ENCODE data around the gene DAND5.
"Not testable (repeated sequence)": the region's sequence is repeated elsewhere in the genome, so short reads cannot be mapped to it uniquely, and the experiment has no call there.

DAND5 gene

DNA sequence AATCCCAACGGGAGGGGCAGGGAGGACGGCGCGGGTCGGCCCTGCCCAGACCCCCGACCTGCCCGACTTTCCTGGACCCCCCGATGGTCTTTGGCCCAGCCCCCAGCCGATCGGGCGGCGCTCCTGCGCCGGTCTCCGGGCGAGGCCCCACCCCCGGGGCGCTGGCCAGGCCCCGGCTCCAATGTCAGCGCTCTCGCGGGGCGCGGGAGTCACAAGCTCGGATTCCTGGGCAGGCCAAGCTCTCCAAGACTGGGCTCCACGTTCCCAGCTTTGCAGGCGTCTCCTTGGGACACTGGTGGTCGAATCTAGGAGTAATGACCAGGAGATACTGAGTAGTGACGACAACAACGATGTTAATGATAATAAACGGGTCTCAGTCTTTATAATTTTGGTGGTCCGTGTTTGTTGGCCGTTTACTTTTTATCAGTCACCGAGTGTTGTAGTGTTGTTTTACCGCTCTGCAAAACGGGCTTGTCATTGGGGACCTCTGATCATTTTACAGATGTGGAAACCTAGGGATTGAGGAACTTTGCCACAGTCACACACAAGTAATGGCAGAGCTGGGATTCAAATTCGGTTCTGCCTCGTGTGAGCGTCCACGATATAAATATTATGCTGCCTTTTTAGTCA, 23.2 kb upstream of the DAND5 start:
- no peak for DNase-seq

DNA sequence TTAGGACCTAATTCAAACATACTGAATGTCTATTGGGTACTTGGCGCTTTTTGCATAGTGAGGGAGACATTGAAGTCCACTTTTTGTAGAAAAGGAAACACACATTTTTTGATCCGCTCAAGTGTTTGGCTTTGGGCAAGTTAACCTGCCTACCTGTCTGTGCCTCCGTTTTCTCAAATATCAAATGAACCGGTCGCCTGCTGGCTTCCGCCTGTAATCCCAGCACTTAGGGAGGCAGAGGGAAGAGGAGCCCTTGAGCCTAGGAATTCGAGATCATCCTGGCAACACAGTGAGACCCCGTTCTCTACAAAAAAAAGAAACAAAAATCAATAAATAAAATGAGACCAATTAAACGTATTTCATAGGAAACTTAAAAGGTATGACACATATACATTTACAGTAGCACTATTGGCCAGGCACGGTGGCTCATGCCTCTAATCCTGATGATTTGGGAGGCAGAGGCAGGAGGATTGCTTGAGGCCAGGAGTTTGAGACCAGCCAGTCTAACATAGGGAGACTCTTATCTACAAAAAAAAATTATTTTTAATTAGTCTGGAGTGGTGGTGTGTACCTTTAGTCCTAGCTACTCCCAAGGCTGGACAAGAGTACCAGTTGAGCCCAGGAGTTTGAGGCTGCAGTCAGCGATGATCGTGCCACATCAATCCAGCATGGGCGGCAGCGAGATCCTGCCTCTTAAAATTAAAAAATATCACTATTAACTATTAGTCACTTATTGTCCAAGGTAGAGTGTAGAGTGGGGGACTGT, 22.5 kb upstream of the DAND5 start:
- no peak for DNase-seq

GRCh38 chr19:12947702-12948611, 21.4 kb upstream of the DAND5 start:
- no peak for DNase-seq

GRCh38 chr19:12948612-12949362, 20.6 kb upstream of the DAND5 start:
- no peak for DNase-seq

DNA sequence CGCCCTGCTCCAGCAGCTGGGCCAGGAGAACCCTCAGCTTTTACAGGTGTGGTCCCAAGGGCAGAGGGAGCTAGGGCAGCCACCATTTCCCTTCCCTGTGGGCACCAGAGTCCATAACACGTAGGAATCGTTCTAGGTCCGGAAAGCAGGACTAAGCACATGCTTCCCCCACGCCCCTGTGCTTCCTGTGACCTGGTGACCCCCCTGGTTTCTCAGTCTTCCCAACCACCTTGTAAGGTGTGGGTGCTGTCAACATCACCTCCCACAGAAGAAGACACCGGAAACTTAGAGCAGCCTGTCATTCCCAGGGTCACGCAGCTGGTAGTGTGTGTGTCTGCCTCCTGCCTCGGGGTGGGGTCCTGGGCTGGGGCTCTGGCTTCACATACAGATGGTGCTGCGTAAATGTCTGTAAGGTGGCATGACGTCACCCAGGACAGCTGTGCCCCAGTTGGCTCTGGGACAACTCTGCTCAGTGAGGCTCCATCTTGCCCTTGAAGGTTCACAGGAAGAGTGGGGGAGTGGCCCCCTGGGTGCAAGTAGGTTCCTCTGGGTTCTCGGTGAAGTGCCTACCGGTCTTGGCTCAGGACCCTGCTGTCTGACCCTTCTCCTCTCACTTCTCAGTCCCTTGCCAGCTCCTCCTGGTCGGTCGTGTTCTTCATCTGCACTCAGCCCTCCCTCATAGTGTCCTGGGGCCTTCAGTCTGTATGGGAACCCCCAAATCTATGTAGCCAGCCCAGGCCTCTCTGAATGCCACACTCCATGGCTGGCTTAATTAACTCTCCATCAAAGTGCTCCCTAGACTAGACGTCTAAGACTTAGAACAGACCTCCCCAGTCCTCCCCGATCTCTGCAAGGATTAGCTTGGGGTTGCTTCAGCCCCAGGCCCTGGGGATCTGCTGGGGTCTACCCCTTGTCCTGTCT, 19.8 kb upstream of the DAND5 start:
- DNase-seq, result no peak

DNA sequence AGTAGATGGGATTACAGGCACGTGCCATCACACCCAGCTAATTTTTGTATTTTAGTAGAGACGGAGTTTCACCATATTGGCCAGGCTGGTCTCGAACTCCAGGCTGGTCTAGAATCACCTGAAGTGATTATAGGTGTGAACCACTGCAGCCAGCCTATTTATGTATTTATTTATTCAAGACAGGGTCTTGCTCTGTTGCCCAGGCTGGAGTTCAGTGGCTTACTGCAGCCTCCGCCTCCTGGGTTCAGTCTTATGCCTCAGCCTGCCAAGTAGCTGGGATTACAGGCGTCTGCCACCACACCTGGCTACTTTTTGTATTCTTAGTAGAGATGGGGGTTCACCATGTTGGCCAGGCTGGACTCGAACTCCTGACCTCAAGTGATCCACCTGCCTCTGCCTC, 17.3 kb upstream of the DAND5 start:
- DNase-seq, result not testable (repeated sequence)

GRCh38 chr19:12952488-12953137, 16.8 kb upstream of the DAND5 start:
- DNase-seq, result no peak

DNA sequence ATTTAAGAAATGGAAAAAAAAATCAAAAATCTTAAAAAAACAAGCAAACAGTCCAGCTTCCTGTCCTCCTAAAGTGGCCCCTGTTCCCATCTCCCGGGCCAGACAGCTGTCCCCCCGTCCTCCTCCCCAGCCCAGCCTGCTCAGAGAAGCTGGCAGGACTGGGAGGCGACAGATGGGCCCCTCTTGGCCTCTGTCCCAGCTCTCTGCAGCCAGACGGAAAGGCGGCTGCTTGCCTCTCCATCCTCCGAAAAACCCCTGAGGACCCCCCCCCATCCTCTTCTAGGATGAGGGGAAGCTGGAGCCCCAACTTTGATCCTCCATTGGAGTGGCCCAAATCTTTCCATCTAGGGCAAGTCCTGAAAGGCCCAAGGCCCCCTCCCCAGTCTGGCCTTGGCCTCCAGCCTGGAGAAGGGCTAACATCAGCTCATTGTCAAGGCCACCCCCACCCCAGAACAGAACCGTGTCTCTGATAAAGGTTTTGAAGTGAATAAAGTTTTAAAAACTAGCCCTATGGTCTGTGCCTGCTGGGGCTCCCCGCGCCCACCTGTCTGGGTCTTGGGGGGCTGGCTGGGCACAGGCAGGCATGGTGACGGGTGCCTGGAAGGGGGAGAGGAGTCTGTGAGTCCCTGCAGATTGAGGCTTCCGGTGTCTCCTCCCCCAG, 16.1 kb upstream of the DAND5 start:
- no peak for DNase-seq

DNA sequence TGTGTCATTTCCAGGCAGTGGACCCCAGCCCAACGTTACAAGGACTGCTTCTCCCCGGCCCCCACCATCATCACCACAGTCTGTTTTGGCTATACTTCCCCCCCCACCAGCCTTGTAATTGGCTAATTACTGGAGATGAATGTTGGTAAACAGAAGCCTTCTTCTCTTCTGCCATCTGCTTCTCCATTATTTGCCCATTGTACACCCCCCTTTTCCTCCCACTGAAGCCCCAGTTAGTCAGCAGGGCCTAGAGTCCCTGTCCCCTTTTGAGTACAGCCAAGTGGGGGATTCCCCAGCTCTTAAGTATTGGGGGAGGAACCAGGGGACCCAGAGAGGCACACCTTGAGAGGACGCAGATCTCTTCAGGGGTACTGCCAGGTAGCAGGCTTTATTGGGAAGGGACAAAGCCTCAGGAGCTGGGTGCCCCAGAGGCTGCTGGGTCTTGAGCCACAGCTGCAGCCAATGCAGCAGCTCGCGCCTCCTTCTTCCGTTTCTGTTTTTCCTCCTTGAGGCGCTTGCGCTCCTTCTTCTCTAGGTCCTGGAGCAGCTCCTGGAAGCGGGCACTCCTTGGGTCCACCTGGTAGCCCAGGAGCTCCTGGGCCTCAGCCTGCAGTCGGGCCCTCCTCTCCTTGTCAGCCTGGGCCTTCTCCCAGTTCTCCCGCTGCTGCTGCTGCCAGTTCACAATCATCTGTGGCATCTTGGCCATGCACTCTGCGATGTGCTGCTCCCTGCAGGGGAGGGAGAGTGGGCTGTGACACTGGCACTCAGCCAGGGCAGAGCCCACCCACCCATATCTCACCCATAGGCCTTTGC, 15.4 kb upstream of the DAND5 start:
- no peak for DNase-seq

- DNase-seq, result no peak
These were observed 14.8 kb upstream of the DAND5 start for GRCh38 chr19:12954612-12954962.

- not testable (repeated sequence) for DNase-seq
These were observed 13.8 kb upstream of the DAND5 start for GRCh38 chr19:12955575-12955974.

GRCh38 chr19:12955996-12956395, 13.4 kb upstream of the DAND5 start:
- DNase-seq, result no peak

- DNase-seq, result peak; percentile 64
These were observed 12.7 kb upstream of the DAND5 start, which contains the start of gene GADD45GIP1 for GRCh38 chr19:12956446-12957388. TSS of gene GADD45GIP1 (minus strand) at chr19:12957223. CDS start at chr19:12957212, 11 bp downstream.

DNA sequence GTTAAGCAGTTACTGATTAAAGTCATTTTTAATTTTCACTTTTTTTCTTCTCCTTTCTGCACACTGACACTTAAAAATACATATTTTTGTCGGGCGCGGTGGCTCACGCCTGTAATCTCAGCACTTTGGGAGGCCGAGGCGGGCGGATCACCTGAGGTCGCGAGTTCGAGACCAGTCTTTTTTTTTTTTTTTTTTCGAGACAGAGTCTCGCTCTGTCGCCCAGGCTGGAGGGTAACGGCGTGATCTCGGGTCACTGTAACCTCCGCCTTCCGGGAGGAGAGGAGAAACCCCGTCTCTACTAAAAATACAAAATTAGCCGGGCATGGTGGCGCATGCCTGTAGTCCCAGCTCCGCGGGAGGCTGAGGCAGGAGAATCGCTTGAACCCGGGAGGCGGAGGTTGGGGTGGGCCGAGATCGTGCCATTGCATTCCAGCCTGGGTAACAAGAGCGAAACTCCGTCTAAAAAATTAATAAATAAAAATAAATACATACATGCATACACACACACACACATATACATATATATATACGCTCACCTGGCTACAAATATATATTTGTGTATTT, 11.9 kb upstream of the DAND5 start:
- DNase-seq, result not testable (repeated sequence)

GRCh38 chr19:12959481-12959880, 9.9 kb upstream of the DAND5 start:
- no peak for DNase-seq

GRCh38 chr19:12965017-12965811, 4.2 kb upstream of the DAND5 start:
- DNase-seq, result peak; percentile 43

GRCh38 chr19:12965812-12966135, 3.6 kb upstream of the DAND5 start:
- no peak for DNase-seq

Data from NCI-H1048 (cell line).